ENCODE measurements around the gene GALNTL6. TPM values are rescaled to one million over a fixed set of nuclear protein-coding genes. Genes with fewer than 3 reads are reported as not detected.

The GALNTL6 gene
- total RNA-seq, 4 donors from 2014 or later, result 0.82 to 0.95 TPM; not detected in 2

GRCh38 chr4:172657081-172657480 is 843.9 kb downstream of the GALNTL6 start:
- H3K9me3 ChIP-seq, result no peaks in the 10 kb centered on the region
- DNase-seq, result no peak
- H3K4me1 ChIP-seq, result peaks cover 0 to 2% (median 0%) of the 10 kb centered on the region in 4 donors
- 95 to 97% methylated on average over 6 of the region's 6 CpGs for WGBS, 2 donors (ENCODE audit: low coverage in 1 of 2)
- intact Hi-C loops (cut with DNase I; ENCODE audit: low total_unique reads) (no loop called here), in situ Hi-C loops (cut with MboI; ENCODE audit: low pct_ligation_motif_present in 1 of 4, low pct_unique_long_range_greater_than_20kb in 1 of 4, low sequenced_read_pairs in 3 of 4) (no loop called here)
- no peak overlapping the region for H3K27ac ChIP-seq
- H3K36me3 ChIP-seq, result no peaks in the 10 kb centered on the region
- TF ChIP-seq POLR2AphosphoS5 (IDR thresholded peaks at IDR 0.05) (no peak), CTCF (IDR thresholded peaks at IDR 0.05) (no peak), POLR2A (IDR thresholded peaks at IDR 0.05) (no peak), EP300 (IDR thresholded peaks at IDR 0.05; ENCODE audit: low read depth) (no peak)
- H3K4me3 ChIP-seq, result no peak overlapping the region
- H3K27me3 ChIP-seq, result no peaks in the 10 kb centered on the region

- no peaks in the 10 kb centered on the region for H3K4me1 ChIP-seq
- H3K27me3 ChIP-seq, result no peaks in the 10 kb centered on the region
- no peaks in the 10 kb centered on the region for H3K9me3 ChIP-seq
- 71% methylated on average over 3 of the region's 3 CpGs; no CpG with 5 or more reads in 1 of the 2 donors for WGBS, 2 donors (ENCODE audit: low coverage in 1 of 2)
- no peak overlapping the region for H3K27ac ChIP-seq
- TF ChIP-seq CTCF (IDR thresholded peaks at IDR 0.05), result no peak
- TF ChIP-seq POLR2A (IDR thresholded peaks at IDR 0.05), result no peak
- TF ChIP-seq EP300 (IDR thresholded peaks at IDR 0.05; ENCODE audit: low read depth), result no peak
- TF ChIP-seq POLR2AphosphoS5 (IDR thresholded peaks at IDR 0.05), result no peak
- no peak for DNase-seq
- no peaks in the 10 kb centered on the region for H3K36me3 ChIP-seq
- in situ Hi-C loops (cut with MboI; ENCODE audit: low pct_ligation_motif_present in 1 of 4, low pct_unique_long_range_greater_than_20kb in 1 of 4, low sequenced_read_pairs in 3 of 4), result no loop called here
- no peak overlapping the region for H3K4me3 ChIP-seq
- intact Hi-C loops (cut with DNase I; ENCODE audit: low total_unique reads), result no loop called here
Observed at GRCh38 chr4:172660251-172660650, 847.0 kb downstream of the GALNTL6 start.

- no peaks in the 10 kb centered on the region for H3K4me1 ChIP-seq
- no peak overlapping the region for H3K4me3 ChIP-seq
- no peaks in the 10 kb centered on the region for H3K27me3 ChIP-seq
- intact Hi-C loops (cut with DNase I; ENCODE audit: low total_unique reads) (no loop called here), in situ Hi-C loops (cut with MboI; ENCODE audit: low pct_ligation_motif_present in 1 of 4, low pct_unique_long_range_greater_than_20kb in 1 of 4, low sequenced_read_pairs in 3 of 4) (no loop called here)
- H3K9me3 ChIP-seq, result no peaks in the 10 kb centered on the region
- no peak overlapping the region for H3K27ac ChIP-seq
- TF ChIP-seq CTCF (IDR thresholded peaks at IDR 0.05), result no peak
- 88 to 92% methylated on average over 1 to 3 of the region's 3 CpGs for WGBS, 2 donors (ENCODE audit: low coverage in 1 of 2)
- no peaks in the 10 kb centered on the region for H3K36me3 ChIP-seq
- no peak for DNase-seq
Observed at GRCh38 chr4:172662113-172662512, 848.9 kb downstream of the GALNTL6 start.

- H3K27me3 ChIP-seq, result no peaks in the 10 kb centered on the region
- H3K4me1 ChIP-seq, result no peaks in the 10 kb centered on the region
- no peak for TF ChIP-seq POLR2AphosphoS5 (IDR thresholded peaks at IDR 0.05)
- no peak for TF ChIP-seq CTCF (IDR thresholded peaks at IDR 0.05)
- TF ChIP-seq EP300 (IDR thresholded peaks at IDR 0.05; ENCODE audit: low read depth), result no peak
- no peak for TF ChIP-seq POLR2A (IDR thresholded peaks at IDR 0.05)
- in situ Hi-C loops (cut with MboI; ENCODE audit: low pct_ligation_motif_present in 1 of 4, low pct_unique_long_range_greater_than_20kb in 1 of 4, low sequenced_read_pairs in 3 of 4) (no loop called here), intact Hi-C loops (cut with DNase I; ENCODE audit: low total_unique reads) (no loop called here)
- H3K4me3 ChIP-seq, result no peak overlapping the region
- H3K27ac ChIP-seq, result no peak overlapping the region
- no peaks in the 10 kb centered on the region for H3K36me3 ChIP-seq
- 82 to 84% methylated on average over 6 of the region's 6 CpGs for WGBS, 2 donors (ENCODE audit: low coverage in 1 of 2)
- H3K9me3 ChIP-seq, result no peaks in the 10 kb centered on the region
- DNase-seq, result no peak
Observed at GRCh38 chr4:172666711-172667368, 853.6 kb downstream of the GALNTL6 start.
